HG03095 (cell line): ENCODE data around the gene ULBP1.
"Not testable (repeated sequence)": the region's sequence is repeated elsewhere in the genome, so short reads cannot be mapped to it uniquely, and the experiment has no call there.

Experiments
- ATAC-seq: cut with Tn5 transposase; IDR thresholded peaks from one replicate; pipeline ENCODE4 v1.9.1; 2021; ENCODE audit warnings: moderate library complexity; ENCODE audit not compliant: unreplicated experiment

Gene ULBP1

GRCh38 chr6:150003599-150003998 is 39.9 kb downstream of the ULBP1 start:
- not testable (repeated sequence) for ATAC-seq

- peak; percentile 31 for ATAC-seq
Measured at GRCh38 chr6:150004101-150004782, 40.5 kb downstream of the ULBP1 start.

GRCh38 chr6:150004783-150005717 is 41.3 kb downstream of the ULBP1 start:
- ATAC-seq, result peak; percentile 67

- ATAC-seq, result no peak
Measured at GRCh38 chr6:150005761-150006651, 42.3 kb downstream of the ULBP1 start.

GRCh38 chr6:150006961-150007464 is 43.3 kb downstream of the ULBP1 start:
- ATAC-seq, result no peak

GRCh38 chr6:150008588-150008987 is 44.8 kb downstream of the ULBP1 start:
- ATAC-seq, result no peak

- ATAC-seq, result not testable (repeated sequence)
Measured at GRCh38 chr6:150012846-150013784, 49.4 kb downstream of the ULBP1 start.

GRCh38 chr6:150013785-150014622 is 50.3 kb downstream of the ULBP1 start:
- not testable (repeated sequence) for ATAC-seq

GRCh38 chr6:150014623-150015280 is 51.0 kb downstream of the ULBP1 start:
- not testable (repeated sequence) for ATAC-seq

- not testable (repeated sequence) for ATAC-seq
Measured at GRCh38 chr6:150015281-150016001, 51.7 kb downstream of the ULBP1 start.

- no peak for ATAC-seq
Measured at GRCh38 chr6:150016324-150017185, 52.8 kb downstream of the ULBP1 start.

GRCh38 chr6:150017186-150017521 is 53.4 kb downstream of the ULBP1 start:
- not testable (repeated sequence) for ATAC-seq

GRCh38 chr6:150018846-150019580 is 55.3 kb downstream of the ULBP1 start:
- no peak for ATAC-seq

GRCh38 chr6:150021870-150022269 is 58.1 kb downstream of the ULBP1 start:
- not testable (repeated sequence) for ATAC-seq
